K562 (cell line): Measurements from ENCODE around the gene PHF21A. TPM values are rescaled to one million over a fixed set of nuclear protein-coding genes. Genes with fewer than 3 reads are reported as not detected.
A peak's percentile ranks its signal among the peaks of the same experiment; 100 is the strongest.

ENCODE experiments used
- ATAC-seq: fragments of 200-7000 bp; cut with Tn5 transposase; 3 replicates; pipeline ENCODE4 v1.9.1; 2020; ENCODE audit warnings: moderate library complexity
- BruUV-seq: library from RNA; stranded (reverse); fragments of 400-500 nt; replicated peaks from 2 replicates; lab custom pipeline; 2021; lab: Mats Ljungman, UMichigan
- CTCF ChIA-PET: fragments of 300-600 bp; formaldehyde crosslinking; extraction: SDS; loops from one replicate; lab custom pipeline; 2021; ENCODE audit warnings: low intra/inter-chr PET ratio; lab: Yijun Ruan, JAX
- POLR2A ChIA-PET: fragments of 300-600, 350-650 bp; sonication (Branson Sonifier 250); formaldehyde crosslinking; extraction: SDS; loops from one replicate; lab custom pipeline; 2021; ENCODE audit warnings: antibody characterized with exemption, inconsistent platforms; lab: Yijun Ruan, JAX
- DNase-seq, 4 experiments: peaks; one replicate each; pipeline versions ENCODE4 v3.0.0 to v3.0.0-alpha.2; 2011 to 2018; ENCODE audit warnings: low spot score in 3 of 4, mixed read lengths in 3 of 4; ENCODE audit errors: extremely low read depth in 1 of 4
- FAIRE-seq: peaks from 2 replicates; lab custom pipeline; 2011; peaks lifted over from hg19 to GRCh38; lab: Jason Lieb, UNC
- H2AFZ ChIP-seq: 2 replicates; pipeline ENCODE4 v1.6.0; 2011; ENCODE audit warnings: low read depth, low read length, control low read depth, inconsistent platforms
- H3K27ac ChIP-seq: fragments of 200-600 bp; 3 replicates; pipeline ENCODE4 v1.8.0; 2011; ENCODE audit warnings: low read depth, mild to moderate bottlenecking, control low read depth, inconsistent platforms, low read length, moderate library complexity, mixed read lengths; ENCODE audit errors: extremely low read depth
- H3K27me3 ChIP-seq, 2 experiments: fragments of 300-600 bp in 1 of 2; 2 replicates in 1 of 2; 3 replicates in 1 of 2; pipeline versions ENCODE4 v1.6.0 to v1.8.0; 2011; ENCODE audit warnings: inconsistent platforms in 2 of 2, low read length in 2 of 2, mild to moderate bottlenecking in 1 of 2, mixed read lengths in 1 of 2, moderate library complexity in 1 of 2; ENCODE audit not compliant: control insufficient read depth in 2 of 2, insufficient read depth in 2 of 2
- H3K36me3 ChIP-seq: fragments of 300-600 bp; 3 replicates; pipeline ENCODE4 v1.8.0; 2011; ENCODE audit warnings: mild to moderate bottlenecking, low read length, inconsistent platforms; ENCODE audit not compliant: control insufficient read depth, insufficient read depth
- H3K4me1 ChIP-seq, 2 experiments: fragments of 200-600 bp in 1 of 2; replicated peaks in 1 of 2; 2 replicates in 1 of 2; 3 replicates in 1 of 2; pipeline versions ENCODE4 v1.5.1 to v1.8.0; 2011; ENCODE audit warnings: inconsistent platforms in 2 of 2, low read length in 2 of 2, mild to moderate bottlenecking in 1 of 2, mixed read lengths in 1 of 2, moderate library complexity in 1 of 2; ENCODE audit not compliant: control insufficient read depth in 2 of 2, insufficient read depth in 2 of 2
- H3K4me2 ChIP-seq: 2 replicates; pipeline ENCODE4 v1.6.1; 2011; ENCODE audit warnings: low read length, control low read depth, inconsistent platforms, mixed read lengths; ENCODE audit not compliant: insufficient read depth
- H3K4me3 ChIP-seq: fragments of 200-600 bp; sonication (generic), shearing (Covaris generic); 2 replicates; pipeline ENCODE4 v1.5.1; 2016; ENCODE audit warnings: control low read depth, inconsistent platforms
- H3K79me2 ChIP-seq: fragments of 200-600 bp; 3 replicates; pipeline ENCODE4 v1.8.0; 2011; ENCODE audit warnings: low read length, inconsistent platforms; ENCODE audit not compliant: control insufficient read depth, insufficient read depth
- H3K9ac ChIP-seq, 2 experiments: 2 replicates each; pipeline versions ENCODE4 v1.6.0 to v1.6.1; 2011; ENCODE audit warnings: low read depth in 2 of 2, low read length in 2 of 2, control low read depth in 1 of 2, inconsistent platforms in 1 of 2, mild to moderate bottlenecking in 1 of 2, mixed read lengths in 1 of 2; ENCODE audit not compliant: insufficient read depth in 1 of 2
- H3K9me1 ChIP-seq: one replicate; pipeline ENCODE4 v1.6.0; 2011; ENCODE audit warnings: inconsistent platforms, mild to moderate bottlenecking, low read length, moderate library complexity; ENCODE audit not compliant: control insufficient read depth, insufficient read depth
- H3K9me3 ChIP-seq: replicated peaks from 2 replicates; pipeline ENCODE4 v1.5.1; 2011; ENCODE audit warnings: low read depth, low read length, inconsistent platforms; ENCODE audit not compliant: control insufficient read depth, insufficient read depth
- H4K20me1 ChIP-seq: replicated peaks from 2 replicates; pipeline ENCODE4 v1.6.1; 2011; ENCODE audit warnings: low read length, inconsistent platforms, mixed read lengths; ENCODE audit not compliant: control insufficient read depth, insufficient read depth
- CHCHD3 ChIP-seq: fragments of 250-450 bp; sonication (Bioruptor Pico); IDR thresholded peaks from 2 replicates; pipeline ENCODE4 v2.1.2; 2022; ENCODE audit warnings: mild to moderate bottlenecking
- FOXJ3 ChIP-seq: sonication (generic); formaldehyde crosslinking; IDR thresholded peaks from 2 replicates; pipeline ENCODE4 v1.4.0; 2020; ENCODE audit warnings: mild to moderate bottlenecking, missing genetic modification reagents
- ID3 ChIP-seq, 2 experiments: fragments of 250-450 bp in 1 of 2; fragments of 450-650 bp in 1 of 2; sonication (Bioruptor Pico) in 1 of 2; IDR thresholded peaks; 2 replicates each; pipeline versions ENCODE4 v1.6.1 to v1.8.0; 2016 to 2021; ENCODE audit warnings: mild to moderate bottlenecking in 2 of 2, moderate library complexity in 2 of 2, missing compliant biosample characterization in 1 of 2, missing genetic modification characterization in 1 of 2
- STAT6 ChIP-seq: sonication (generic); formaldehyde crosslinking; IDR thresholded peaks from 2 replicates; pipeline ENCODE4 v1.8.1; 2023; ENCODE audit warnings: mild to moderate bottlenecking, missing genetic modification reagents
- TBP ChIP-seq: optimal IDR thresholded peaks from 2 replicates; pipeline ENCODE3; 2011; ENCODE audit warnings: low read depth, low read length, improper control_type of control experiment
- TFAM ChIP-seq: fragments of 250-450 bp; sonication (Bioruptor Pico); conservative IDR thresholded peaks from 2 replicates; pipeline ENCODE4 v1.5.0; 2021; ENCODE audit warnings: mild to moderate bottlenecking, moderate library complexity
- ZBTB33 ChIP-seq: sonication (generic); formaldehyde crosslinking; IDR thresholded peaks from 2 replicates; pipeline ENCODE4 v1.8.1; 2023; ENCODE audit warnings: mild to moderate bottlenecking, missing genetic modification reagents
- ZC3H8 ChIP-seq: fragments of 450-650 bp; IDR thresholded peaks from 2 replicates; pipeline ENCODE4 v1.6.1; 2017
- ZNF707 ChIP-seq: fragments of 250-450 bp; sonication (Bioruptor Pico); conservative IDR thresholded peaks from 2 replicates; pipeline ENCODE4 v1.8.0; 2022; ENCODE audit warnings: inconsistent platforms, mild to moderate bottlenecking, moderate library complexity
- WGBS: fragments of 100-300 bp; shearing (Covaris generic); methylation state at CpG from one replicate; pipeline ENCODE4 v1.1.6; 2016; ENCODE audit warnings: low coverage, mixed read lengths; ENCODE audit not compliant: insufficient coverage; ENCODE audit errors: missing lambda C conversion rate; 5-methylcytosine and 5-hydroxymethylcytosine counted together
- in situ Hi-C: fragments of 300-500 bp; cut with MboI; formaldehyde crosslinking; loops from 4 replicates; pipeline ENCODE4 v1.15.0; 2018; ENCODE audit warnings: inconsistent platforms, mixed read lengths
- intact Hi-C: fragments of 100-400 bp; cut with micrococcal nuclease; formaldehyde crosslinking; loops from 2 replicates; pipeline ENCODE4 v1.14.2; 2022
- polyA plus RNA-seq, 8 experiments: library from polyadenylated mRNA; depleted of rRNA in 4 of 8; stranded (reverse) in 5 of 8; unstranded in 3 of 8; fragments of >200 nt; fragmentation: Nextera tagmentation in 2 of 8; fragmentation: Illumina TruSeq in 1 of 8; extraction: Ambion mirVana in 2 of 8; extraction: Trizol in 1 of 8; gene quantifications; 2 replicates each; pipeline versions ENCODE4 v1.2.1 to v1.2.3, GENCODE V29; 2011 to 2014; ENCODE audit warnings: inconsistent platforms in 1 of 8, missing spikeins in 1 of 8
- total RNA-seq, 7 experiments: library from RNA; depleted of rRNA in 6 of 7; stranded (reverse); fragments of >200 nt in 6 of 7; fragmentation: Illumina TruSeq in 2 of 7; extraction: Trizol in 2 of 7; gene quantifications; 2 replicates each; pipeline versions ENCODE4 v1.2.1 to v1.2.3, GENCODE V29; 2011 to 2021; ENCODE audit warnings: low replicate concordance in 1 of 7

The PHF21A gene
- total and polyA plus RNA-seq, 9 of the 15 experiments (the other 6 are each of a cell fraction or from before 2014, with no cell fraction given) = 1.5 to 32.4 (median 10.7) TPM

GRCh38 chr11:45921561-45922424, 199.5 kb downstream of the PHF21A start:
- no peak overlapping the region for H3K27ac ChIP-seq
- peak overlapping the region in 1 of 2 experiments; percentile 89; a peak in 3 of 4 replicates for H3K9ac ChIP-seq
- H3K4me2 ChIP-seq = peak overlapping the region; percentile 63; the same call in 1 of the 2 replicates
- TF ChIP-seq ZNF707 (CRISPR knock-in tag) (no peak), ZBTB33 (CRISPR knock-in tag) (peak; percentile 90), TFAM (CRISPR knock-in tag) (no peak), FOXJ3 (CRISPR knock-in tag) (no peak), STAT6 (CRISPR knock-in tag) (no peak), ID3 (CRISPR knock-in tag; IDR thresholded peaks at IDR 0.05) (no peak), ID3 (tag; IDR thresholded peaks at IDR 0.05) (0 out of 2 replicates have a peak, but pooled peaks have one; percentile 27), TBP (no peak), CHCHD3 (CRISPR knock-in tag) (no peak), ZC3H8 (no peak)

More at GRCh38 chr11:45921561-45922424, 199.5 kb downstream of the PHF21A start:
- H3K4me1 ChIP-seq = peaks cover 11 to 63% of the 10 kb centered on the region in 2 experiments
- H3K9me3 ChIP-seq = no peaks in the 10 kb centered on the region
- DNase-seq (peak in 1 of 4 experiments; percentile 58), FAIRE-seq (no peak), ATAC-seq (peak; percentile 42)
- in situ Hi-C loops = no loop called here
- H4K20me1 ChIP-seq = no peaks in the 10 kb centered on the region; the same call in 1 of the 2 replicates
- CTCF ChIA-PET = no interaction called here
- no peaks in the 10 kb centered on the region; the same call in 1 of the 3 replicates for H3K36me3 ChIP-seq
- intact Hi-C loops = no loop called here
- no peaks in the 10 kb centered on the region for H3K9me1 ChIP-seq
- H3K4me3 ChIP-seq = peak overlapping the region; percentile 52
- POLR2A ChIA-PET = interaction anchor here (1.1 to 1.4 kb wide), 3 partner anchors 9 to 21 kb away, joined by 3 to 5 read pairs (median 4); no protein-coding TSS in a partner anchor
- H3K79me2 ChIP-seq = peaks cover 13% of the 10 kb centered on the region
- H3K27me3 ChIP-seq = no peaks in the 10 kb centered on the region
- no TSS peak for BruUV-seq
- H2AFZ ChIP-seq = peak overlapping the region; percentile 79
- WGBS = 63% methylated on average over 24 of the region's 54 CpGs
